T-helper 1 cell treated with Interleukin-12 subunit alpha and Interleukin-12 subunit beta and Interleukin-4 antibody, amounts not matched to agents 30 ng/mL and 1 ng/mL, for 36 hours (primary cell): ENCODE results near the gene YIPF4. TPM values are rescaled to one million over a fixed set of nuclear protein-coding genes. Genes with fewer than 3 reads are reported as not detected.
"Not testable (repeated sequence)": the region's sequence is repeated elsewhere in the genome, so short reads cannot be mapped to it uniquely, and the experiment has no call there.

Experiments
- intact Hi-C: fragments of 100-400 bp; cut with micrococcal nuclease; formaldehyde crosslinking; loops from one replicate; pipeline ENCODE4 v1.15.1; 2024
- total RNA-seq: library from RNA; stranded (reverse); gene quantifications from 2 replicates; pipeline ENCODE4 v1.2.3, GENCODE V29; 2022

The YIPF4 gene
- total RNA-seq, 1 donor from 2014 or later, result 37.6 TPM

- intact Hi-C loops, result no loop called here
These were observed 6.6 kb downstream of the YIPF4 start for GRCh38 chr2:32284321-32284720.

- intact Hi-C loops, result no loop called here
These were observed 11.7 kb downstream of the YIPF4 start for GRCh38 chr2:32289165-32289999.

- intact Hi-C loops, result no loop called here
These were observed 12.3 kb downstream of the YIPF4 start for GRCh38 chr2:32290000-32290339.

- intact Hi-C loops, result no loop called here
These were observed 14.0 kb downstream of the YIPF4 start for GRCh38 chr2:32291746-32292145.

GRCh38 chr2:32293493-32293892, 15.8 kb downstream of the YIPF4 start:
- intact Hi-C loops, result not testable (repeated sequence)

GRCh38 chr2:32293966-32294562, 16.4 kb downstream of the YIPF4 start:
- intact Hi-C loops, result not testable (repeated sequence)

- intact Hi-C loops, result no loop called here
These were observed 32.9 kb downstream of the YIPF4 start for GRCh38 chr2:32310577-32310976.

GRCh38 chr2:32314886-32315285, 37.2 kb downstream of the YIPF4 start:
- intact Hi-C loops, result no loop called here

- intact Hi-C loops, result not testable (repeated sequence)
These were observed 51.0 kb downstream of the YIPF4 start for GRCh38 chr2:32328679-32329078.

- intact Hi-C loops, result not testable (repeated sequence)
These were observed 51.7 kb downstream of the YIPF4 start for GRCh38 chr2:32329180-32329980.

GRCh38 chr2:32330136-32330535, 52.4 kb downstream of the YIPF4 start:
- intact Hi-C loops, result no loop called here

GRCh38 chr2:32342801-32343200, 65.1 kb downstream of the YIPF4 start:
- intact Hi-C loops, result no loop called here

GRCh38 chr2:32350797-32351196, 73.1 kb downstream of the YIPF4 start:
- intact Hi-C loops, result not testable (repeated sequence)

- intact Hi-C loops, result loop anchor here (1.0 to 5.0 kb wide), 6 partner anchors 79 to 1243 kb away; partner anchors contain the start of genes FAM98A, LTBP1, MEMO1 and RASGRP3
These were observed 78.4 kb downstream of the YIPF4 start for GRCh38 chr2:32355976-32356680.

- intact Hi-C loops, result loop anchor here (1.0 to 5.0 kb wide), 8 partner anchors 79 to 1243 kb away; partner anchors contain the start of genes FAM98A, LTBP1, MEMO1 and RASGRP3
These were observed 79.1 kb downstream of the YIPF4 start, which contains the start of gene BIRC6 for GRCh38 chr2:32356681-32357317. BIRC6 (plus strand) TSS chr2:32357023; CDS start chr2:32357162, 139 bp downstream.

GRCh38 chr2:32357318-32358110, 79.8 kb downstream of the YIPF4 start:
- intact Hi-C loops, result loop anchor here (1.0 to 5.0 kb wide), 5 partner anchors 192 to 1120 kb away; partner anchors contain the start of genes MEMO1, RASGRP3, SLC30A6 and SPAST

- intact Hi-C loops, result loop anchor here (5.0 kb wide), 1 partner anchor 1119 kb away; the partner anchor contains the start of gene RASGRP3
These were observed 80.4 kb downstream of the YIPF4 start for GRCh38 chr2:32358111-32358482.

GRCh38 chr2:32360416-32360815, 82.7 kb downstream of the YIPF4 start:
- intact Hi-C loops, result no loop called here

- intact Hi-C loops, result not testable (repeated sequence)
These were observed 85.3 kb downstream of the YIPF4 start for GRCh38 chr2:32362997-32363396.

GRCh38 chr2:32363597-32363996, 85.9 kb downstream of the YIPF4 start:
- intact Hi-C loops, result no loop called here
